ENCODE data around the gene DISP3.

DNA sequence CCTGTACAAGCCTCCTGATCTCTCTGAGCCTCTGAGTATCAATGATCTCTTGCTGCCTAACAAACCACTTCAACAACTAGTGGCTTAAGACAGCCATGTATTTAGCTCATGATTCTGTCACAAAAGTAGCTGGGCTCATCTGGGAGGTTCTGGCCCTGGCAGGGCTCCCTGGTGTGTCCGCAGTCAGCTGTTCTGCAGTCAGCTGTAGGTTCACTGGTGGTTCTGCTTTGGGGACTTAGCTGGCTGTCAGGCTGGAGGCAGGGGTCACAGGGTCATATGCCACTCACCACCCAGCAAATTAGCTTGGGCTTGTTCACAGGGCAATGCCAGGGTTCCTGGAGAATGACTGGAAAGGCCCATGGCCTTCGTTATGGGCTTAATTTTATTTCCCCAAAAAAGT lies 64.8 kb downstream of the DISP3 start:
- TF ChIP-seq EZH2 (IDR thresholded peaks at IDR 0.05; ENCODE audit: low read length), result no peak
- TF ChIP-seq, protein P1, sequence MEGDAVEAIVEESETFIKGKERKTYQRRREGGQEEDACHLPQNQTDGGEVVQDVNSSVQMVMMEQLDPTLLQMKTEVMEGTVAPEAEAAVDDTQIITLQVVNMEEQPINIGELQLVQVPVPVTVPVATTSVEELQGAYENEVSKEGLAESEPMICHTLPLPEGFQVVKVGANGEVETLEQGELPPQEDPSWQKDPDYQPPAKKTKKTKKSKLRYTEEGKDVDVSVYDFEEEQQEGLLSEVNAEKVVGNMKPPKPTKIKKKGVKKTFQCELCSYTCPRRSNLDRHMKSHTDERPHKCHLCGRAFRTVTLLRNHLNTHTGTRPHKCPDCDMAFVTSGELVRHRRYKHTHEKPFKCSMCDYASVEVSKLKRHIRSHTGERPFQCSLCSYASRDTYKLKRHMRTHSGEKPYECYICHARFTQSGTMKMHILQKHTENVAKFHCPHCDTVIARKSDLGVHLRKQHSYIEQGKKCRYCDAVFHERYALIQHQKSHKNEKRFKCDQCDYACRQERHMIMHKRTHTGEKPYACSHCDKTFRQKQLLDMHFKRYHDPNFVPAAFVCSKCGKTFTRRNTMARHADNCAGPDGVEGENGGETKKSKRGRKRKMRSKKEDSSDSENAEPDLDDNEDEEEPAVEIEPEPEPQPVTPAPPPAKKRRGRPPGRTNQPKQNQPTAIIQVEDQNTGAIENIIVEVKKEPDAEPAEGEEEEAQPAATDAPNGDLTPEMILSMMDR (optimal IDR thresholded peaks at IDR 0.05 in 1 of 3, IDR thresholded peaks at IDR 0.05 in 1 of 3, conservative IDR thresholded peaks at IDR 0.05 in 1 of 3; ENCODE audit: extremely low read depth in 1 of 3, insufficient read depth in 2 of 3, low read length in 3 of 3), result no peak
